ENCODE results near the gene JAZF1.
A peak's percentile ranks its signal among the peaks of the same experiment; 100 is the strongest.

The JAZF1 gene

GRCh38 chr7:28075674-28076358 lies 104.8 kb downstream of the JAZF1 start:
- DNase-seq (ENCODE audit: low read depth): no peak

GRCh38 chr7:28072876-28073514 lies 107.6 kb downstream of the JAZF1 start:
- no peak for DNase-seq (ENCODE audit: low read depth)

- DNase-seq (ENCODE audit: low read depth): no peak
These were observed 109.0 kb downstream of the JAZF1 start for GRCh38 chr7:28071570-28071969.

GRCh38 chr7:28070297-28071055 lies 110.1 kb downstream of the JAZF1 start:
- peak; percentile 42 for DNase-seq (ENCODE audit: low read depth)

- DNase-seq (ENCODE audit: low read depth): peak; percentile 84
These were observed 110.8 kb downstream of the JAZF1 start for GRCh38 chr7:28069807-28070206.

GRCh38 chr7:28069388-28069787 lies 111.2 kb downstream of the JAZF1 start:
- DNase-seq (ENCODE audit: low read depth): no peak

GRCh38 chr7:28068811-28069216 lies 111.8 kb downstream of the JAZF1 start:
- DNase-seq (ENCODE audit: low read depth): peak; percentile 91

- DNase-seq (ENCODE audit: low read depth): no peak
These were observed 113.4 kb downstream of the JAZF1 start for GRCh38 chr7:28067171-28067570.

GRCh38 chr7:28065721-28066285 lies 114.8 kb downstream of the JAZF1 start:
- peak; percentile 42 for DNase-seq (ENCODE audit: low read depth)

GRCh38 chr7:28065308-28065707 lies 115.3 kb downstream of the JAZF1 start:
- DNase-seq (ENCODE audit: low read depth): peak; percentile 84

- DNase-seq (ENCODE audit: low read depth): no peak
These were observed 116.2 kb downstream of the JAZF1 start for GRCh38 chr7:28064437-28064836.

GRCh38 chr7:28062197-28062991 lies 118.2 kb downstream of the JAZF1 start:
- DNase-seq (ENCODE audit: low read depth): peak; percentile 70

GRCh38 chr7:28061824-28062196 lies 118.8 kb downstream of the JAZF1 start:
- DNase-seq (ENCODE audit: low read depth): no peak

- no peak for DNase-seq (ENCODE audit: low read depth)
These were observed 120.1 kb downstream of the JAZF1 start for GRCh38 chr7:28060371-28060950.

- DNase-seq (ENCODE audit: low read depth): no peak
These were observed 125.4 kb downstream of the JAZF1 start for GRCh38 chr7:28055161-28055544.

GRCh38 chr7:28054531-28055160 lies 125.9 kb downstream of the JAZF1 start:
- DNase-seq (ENCODE audit: low read depth): no peak

- peak; percentile 65 for DNase-seq (ENCODE audit: low read depth)
These were observed 127.7 kb downstream of the JAZF1 start for GRCh38 chr7:28052933-28053332.

GRCh38 chr7:28048694-28049093 lies 131.9 kb downstream of the JAZF1 start:
- no peak for DNase-seq (ENCODE audit: low read depth)

GRCh38 chr7:28046035-28046434 lies 134.6 kb downstream of the JAZF1 start:
- DNase-seq (ENCODE audit: low read depth): no peak

- DNase-seq (ENCODE audit: low read depth): no peak
These were observed 135.0 kb downstream of the JAZF1 start for GRCh38 chr7:28045592-28045991.

- no peak for DNase-seq (ENCODE audit: low read depth)
These were observed 135.8 kb downstream of the JAZF1 start for GRCh38 chr7:28044825-28045224.
